ENCODE measurements around the gene KDELR3. TPM values are rescaled to one million over a fixed set of nuclear protein-coding genes. Genes with fewer than 3 reads are reported as not detected.

KDELR3 gene
- total and polyA plus RNA-seq, 10 of the 15 experiments (the other 5 are each of a cell fraction or from before 2014, with no cell fraction given) = 0.15 to 0.98 (median 0.25) TPM; not detected in 1

DNA sequence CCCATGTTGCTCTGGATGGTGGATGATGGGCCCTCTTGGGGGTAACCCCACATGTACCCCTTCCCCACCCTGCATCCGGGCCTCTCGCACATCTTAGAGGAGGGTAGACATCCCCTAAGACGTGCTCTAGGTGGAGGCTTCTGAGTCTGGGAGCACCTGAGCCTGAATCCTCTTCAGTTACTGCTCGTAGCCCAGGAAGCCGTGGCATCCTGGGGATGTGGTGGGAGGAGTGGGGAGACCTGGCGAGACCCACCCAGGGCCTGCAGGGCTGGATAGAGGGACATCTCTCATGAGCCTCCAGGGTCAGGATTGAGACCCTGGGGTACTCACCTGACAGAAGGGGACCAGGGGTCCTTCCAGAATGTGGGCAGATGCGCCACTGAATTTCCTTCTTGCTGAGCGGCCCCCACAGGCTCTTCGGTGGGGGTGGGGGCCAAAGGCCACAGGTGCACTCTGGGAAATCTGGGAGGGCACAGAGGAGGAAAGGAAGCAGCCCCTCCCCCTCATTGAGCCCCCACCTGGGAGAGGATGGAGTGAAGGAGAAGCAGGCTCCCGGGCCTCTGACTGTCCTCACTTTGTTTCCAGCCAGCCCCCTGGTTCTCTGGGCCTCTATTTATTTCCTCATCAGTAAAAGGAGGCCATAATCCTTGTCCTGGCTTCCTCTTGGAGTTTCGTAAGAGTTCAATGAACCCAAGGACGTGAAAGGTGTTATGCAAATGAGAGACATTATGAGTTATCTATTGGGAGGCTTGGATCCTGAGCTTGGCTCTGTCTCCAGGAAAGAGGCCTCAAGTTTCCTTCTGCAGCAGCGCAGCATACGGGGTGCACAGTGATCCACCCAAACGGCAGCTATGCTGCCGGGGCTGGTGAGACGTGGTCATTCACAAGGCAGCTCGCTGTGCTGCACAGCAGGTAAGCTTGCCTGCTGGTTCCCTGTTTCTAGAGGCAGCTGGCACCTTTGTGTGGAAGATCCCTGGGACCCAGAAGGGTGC is 44.1 kb upstream of the KDELR3 start:
- ChIA-PET CTCF (interaction anchor here (1.2 kb wide), 1 partner anchor 371 kb away, joined by 3 read pairs; no protein-coding TSS in a partner anchor), POLR2A (no interaction called here), SMC1A (ENCODE audit: uncharacterized antibody, unreplicated experiment) (no interaction called here), RAD21 (ENCODE audit: unreplicated experiment) (no interaction called here)
- ATAC-seq (no peak), FAIRE-seq (no peak), DNase-seq (ENCODE audit: low read depth, low spot score) (no peak)
- Histone ChIP-seq H3K27me3 (replicated peaks in 1 of 2; ENCODE audit: control insufficient read depth in 2 of 2, insufficient read depth in 2 of 2, low read length in 1 of 2) (no peaks in the 10 kb centered on the region), H3K4me1 (ENCODE audit: control insufficient read depth, insufficient read depth, low read length) (no peaks in the 10 kb centered on the region), H3K27ac (ENCODE audit: control insufficient read depth, insufficient read depth) (no peak overlapping the region), H3K4me3 (no peak overlapping the region), H3K9me3 (replicated peaks; ENCODE audit: control insufficient read depth, insufficient read depth, low read length) (no peaks in the 10 kb centered on the region), H2AFZ (ENCODE audit: control insufficient read depth, low read depth, low read length) (no peak overlapping the region), H3K4me2 (ENCODE audit: control insufficient read depth, insufficient read depth) (no peak overlapping the region), H4K20me1 (ENCODE audit: control insufficient read depth, insufficient read depth) (no peaks in the 10 kb centered on the region), H3K36me3 (ENCODE audit: control insufficient read depth in 2 of 2, insufficient read depth in 2 of 2, low read length in 1 of 2) (no peaks in the 10 kb centered on the region), H3K79me2 (ENCODE audit: control insufficient read depth, insufficient read depth, low read length) (no peaks in the 10 kb centered on the region), H3K9ac (ENCODE audit: control insufficient read depth, insufficient read depth, low read length) (no peak overlapping the region)
- TF ChIP-seq EP300 (IDR thresholded peaks at IDR 0.05; ENCODE audit: borderline replicate concordance in 1 of 2, control insufficient read depth in 1 of 2, low read depth in 2 of 2, low read length in 2 of 2) (no peak), TCF3 (IDR thresholded peaks at IDR 0.05; ENCODE audit: borderline replicate concordance, insufficient read depth, low read depth, low read length) (no peak), MYB (IDR thresholded peaks at IDR 0.05; ENCODE audit: borderline replicate concordance, low read depth, low read length) (no peak), MXI1 (IDR thresholded peaks at IDR 0.05; ENCODE audit: low read depth, low read length) (no peak), JUNB (IDR thresholded peaks at IDR 0.05) (no peak), SMC3 (IDR thresholded peaks at IDR 0.05; ENCODE audit: borderline replicate concordance, low read length) (no peak), RELA (IDR thresholded peaks at IDR 0.05; ENCODE audit: borderline replicate concordance, partially characterized antibody) (no peak), YBX1 (IDR thresholded peaks at IDR 0.05) (no peak), ZNF207 (IDR thresholded peaks at IDR 0.05; ENCODE audit: borderline replicate concordance) (no peak), BRCA1 (IDR thresholded peaks at IDR 0.05; ENCODE audit: low read depth, low read length) (no peak), CREM (IDR thresholded peaks at IDR 0.05; ENCODE audit: low read depth) (no peak), NRF1 (conservative IDR thresholded peaks at IDR 0.05; ENCODE audit: low read depth, low read length) (no peak), ZSCAN29 (IDR thresholded peaks at IDR 0.05) (no peak), TAF1 (IDR thresholded peaks at IDR 0.05; ENCODE audit: borderline replicate concordance, low read depth, low read length) (no peak)
- TF ChIP-seq, protein P1, sequence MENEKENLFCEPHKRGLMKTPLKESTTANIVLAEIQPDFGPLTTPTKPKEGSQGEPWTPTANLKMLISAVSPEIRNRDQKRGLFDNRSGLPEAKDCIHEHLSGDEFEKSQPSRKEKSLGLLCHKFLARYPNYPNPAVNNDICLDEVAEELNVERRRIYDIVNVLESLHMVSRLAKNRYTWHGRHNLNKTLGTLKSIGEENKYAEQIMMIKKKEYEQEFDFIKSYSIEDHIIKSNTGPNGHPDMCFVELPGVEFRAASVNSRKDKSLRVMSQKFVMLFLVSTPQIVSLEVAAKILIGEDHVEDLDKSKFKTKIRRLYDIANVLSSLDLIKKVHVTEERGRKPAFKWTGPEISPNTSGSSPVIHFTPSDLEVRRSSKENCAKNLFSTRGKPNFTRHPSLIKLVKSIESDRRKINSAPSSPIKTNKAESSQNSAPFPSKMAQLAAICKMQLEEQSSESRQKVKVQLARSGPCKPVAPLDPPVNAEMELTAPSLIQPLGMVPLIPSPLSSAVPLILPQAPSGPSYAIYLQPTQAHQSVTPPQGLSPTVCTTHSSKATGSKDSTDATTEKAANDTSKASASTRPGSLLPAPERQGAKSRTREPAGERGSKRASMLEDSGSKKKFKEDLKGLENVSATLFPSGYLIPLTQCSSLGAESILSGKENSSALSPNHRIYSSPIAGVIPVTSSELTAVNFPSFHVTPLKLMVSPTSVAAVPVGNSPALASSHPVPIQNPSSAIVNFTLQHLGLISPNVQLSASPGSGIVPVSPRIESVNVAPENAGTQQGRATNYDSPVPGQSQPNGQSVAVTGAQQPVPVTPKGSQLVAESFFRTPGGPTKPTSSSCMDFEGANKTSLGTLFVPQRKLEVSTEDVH (IDR thresholded peaks at IDR 0.05; ENCODE audit: low read depth, partially characterized antibody) = no peak
- TF ChIP-seq, protein P2, sequence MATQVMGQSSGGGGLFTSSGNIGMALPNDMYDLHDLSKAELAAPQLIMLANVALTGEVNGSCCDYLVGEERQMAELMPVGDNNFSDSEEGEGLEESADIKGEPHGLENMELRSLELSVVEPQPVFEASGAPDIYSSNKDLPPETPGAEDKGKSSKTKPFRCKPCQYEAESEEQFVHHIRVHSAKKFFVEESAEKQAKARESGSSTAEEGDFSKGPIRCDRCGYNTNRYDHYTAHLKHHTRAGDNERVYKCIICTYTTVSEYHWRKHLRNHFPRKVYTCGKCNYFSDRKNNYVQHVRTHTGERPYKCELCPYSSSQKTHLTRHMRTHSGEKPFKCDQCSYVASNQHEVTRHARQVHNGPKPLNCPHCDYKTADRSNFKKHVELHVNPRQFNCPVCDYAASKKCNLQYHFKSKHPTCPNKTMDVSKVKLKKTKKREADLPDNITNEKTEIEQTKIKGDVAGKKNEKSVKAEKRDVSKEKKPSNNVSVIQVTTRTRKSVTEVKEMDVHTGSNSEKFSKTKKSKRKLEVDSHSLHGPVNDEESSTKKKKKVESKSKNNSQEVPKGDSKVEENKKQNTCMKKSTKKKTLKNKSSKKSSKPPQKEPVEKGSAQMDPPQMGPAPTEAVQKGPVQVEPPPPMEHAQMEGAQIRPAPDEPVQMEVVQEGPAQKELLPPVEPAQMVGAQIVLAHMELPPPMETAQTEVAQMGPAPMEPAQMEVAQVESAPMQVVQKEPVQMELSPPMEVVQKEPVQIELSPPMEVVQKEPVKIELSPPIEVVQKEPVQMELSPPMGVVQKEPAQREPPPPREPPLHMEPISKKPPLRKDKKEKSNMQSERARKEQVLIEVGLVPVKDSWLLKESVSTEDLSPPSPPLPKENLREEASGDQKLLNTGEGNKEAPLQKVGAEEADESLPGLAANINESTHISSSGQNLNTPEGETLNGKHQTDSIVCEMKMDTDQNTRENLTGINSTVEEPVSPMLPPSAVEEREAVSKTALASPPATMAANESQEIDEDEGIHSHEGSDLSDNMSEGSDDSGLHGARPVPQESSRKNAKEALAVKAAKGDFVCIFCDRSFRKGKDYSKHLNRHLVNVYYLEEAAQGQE (IDR thresholded peaks at IDR 0.05; ENCODE audit: low read depth, low read length) = no peak
- in situ Hi-C loops (cut with MboI) (no loop called here), intact Hi-C loops (cut with micrococcal nuclease; ENCODE audit: unreplicated experiment) (no loop called here)
- no TSS peak for BruUV-seq (replicated peaks)
- WGBS (ENCODE audit: insufficient coverage, insufficient replicate concordance, low lambda C conversion rate, missing lambda C conversion rate) = 42% methylated on average over 18 of the region's 18 CpGs
